MM.1S (cell line): Measurements from ENCODE around the gene CES4A.

Source experiments
- EZH2 ChIP-seq: fragments of 300-600 bp; sonication (generic); optimal IDR thresholded peaks from 2 replicates; pipeline ENCODE3; 2017; ENCODE audit warnings: low read depth, mild to moderate bottlenecking, antibody characterized with exemption, low read length, mixed read lengths
- TF ChIP-seq, protein P1 (sequence below): fragments of 300-600 bp; sonication (generic); IDR thresholded peaks from 2 replicates; pipeline ENCODE4 v1.5.1; 2016; ENCODE audit warnings: antibody characterized with exemption, low read length, mixed read lengths

- TF ChIP-seq, protein P1, sequence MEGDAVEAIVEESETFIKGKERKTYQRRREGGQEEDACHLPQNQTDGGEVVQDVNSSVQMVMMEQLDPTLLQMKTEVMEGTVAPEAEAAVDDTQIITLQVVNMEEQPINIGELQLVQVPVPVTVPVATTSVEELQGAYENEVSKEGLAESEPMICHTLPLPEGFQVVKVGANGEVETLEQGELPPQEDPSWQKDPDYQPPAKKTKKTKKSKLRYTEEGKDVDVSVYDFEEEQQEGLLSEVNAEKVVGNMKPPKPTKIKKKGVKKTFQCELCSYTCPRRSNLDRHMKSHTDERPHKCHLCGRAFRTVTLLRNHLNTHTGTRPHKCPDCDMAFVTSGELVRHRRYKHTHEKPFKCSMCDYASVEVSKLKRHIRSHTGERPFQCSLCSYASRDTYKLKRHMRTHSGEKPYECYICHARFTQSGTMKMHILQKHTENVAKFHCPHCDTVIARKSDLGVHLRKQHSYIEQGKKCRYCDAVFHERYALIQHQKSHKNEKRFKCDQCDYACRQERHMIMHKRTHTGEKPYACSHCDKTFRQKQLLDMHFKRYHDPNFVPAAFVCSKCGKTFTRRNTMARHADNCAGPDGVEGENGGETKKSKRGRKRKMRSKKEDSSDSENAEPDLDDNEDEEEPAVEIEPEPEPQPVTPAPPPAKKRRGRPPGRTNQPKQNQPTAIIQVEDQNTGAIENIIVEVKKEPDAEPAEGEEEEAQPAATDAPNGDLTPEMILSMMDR: no peak
- no peak for TF ChIP-seq EZH2
These were observed 26.5 kb upstream of the CES4A start for GRCh38 chr16:66961914-66962313.
